T-helper 1 cell (primary cell): Measurements from ENCODE around the gene RPTOR.

Source experiments
- DNase-seq, 5 donors: peaks; one replicate each; pipeline ENCODE4 v3.0.0-alpha.2; 2012 to 2020

RPTOR gene

GRCh38 chr17:80671039-80671824 is 126.6 kb downstream of the RPTOR start:
- no peak for DNase-seq

DNA sequence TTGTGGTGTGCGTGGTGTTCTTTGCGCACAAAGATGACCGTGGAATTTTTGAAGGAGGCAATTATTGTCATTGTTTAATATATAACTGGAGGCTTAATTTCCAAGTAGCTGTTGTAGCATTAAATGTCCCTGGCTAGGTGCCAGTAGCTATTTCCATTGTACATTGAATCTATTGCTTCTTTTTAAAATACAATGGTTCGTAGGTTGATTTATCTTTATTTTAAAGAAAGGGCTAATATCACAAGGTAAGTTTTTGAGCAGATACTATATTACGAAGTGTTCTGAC is 127.1 kb downstream of the RPTOR start:
- DNase-seq, result no peak

DNA sequence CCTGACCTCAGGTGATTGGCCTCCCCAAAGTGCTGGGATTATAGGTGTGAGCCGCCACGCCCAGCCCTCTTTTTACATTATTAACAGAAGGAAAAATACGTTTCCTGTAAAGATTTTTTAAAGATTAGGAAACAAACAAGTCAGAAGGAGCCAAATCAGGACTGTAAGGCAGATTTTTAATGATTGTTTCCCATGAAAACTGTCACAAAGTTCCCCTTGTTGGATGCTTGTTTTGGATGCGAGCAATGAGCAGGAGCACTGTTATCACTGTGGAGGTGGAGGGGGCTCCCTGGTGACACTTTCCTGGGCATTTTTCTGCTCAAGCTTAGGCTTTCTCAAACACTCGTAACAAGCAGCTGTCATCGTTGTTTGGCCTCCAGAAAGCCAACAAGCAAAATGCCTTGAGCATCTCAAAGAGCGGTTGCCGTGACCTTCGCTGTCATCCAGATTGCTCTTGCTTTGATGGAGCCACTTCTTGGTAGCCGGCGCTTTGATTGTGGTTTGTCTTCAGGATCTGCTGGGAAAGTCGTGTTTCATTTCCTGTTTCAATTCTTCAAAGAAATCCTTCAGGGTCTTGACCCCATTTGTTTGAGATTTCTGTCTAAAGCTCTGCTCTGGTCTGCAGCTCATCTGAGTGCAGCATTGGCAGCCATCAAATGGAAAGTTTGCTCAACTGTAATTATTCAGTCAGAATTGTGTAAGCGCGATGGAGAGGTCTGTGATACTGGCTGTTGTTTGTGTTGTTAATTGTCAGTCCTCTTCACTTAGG is 128.7 kb downstream of the RPTOR start:
- DNase-seq, result peak in 1 of 5 donors; percentile 54

DNA sequence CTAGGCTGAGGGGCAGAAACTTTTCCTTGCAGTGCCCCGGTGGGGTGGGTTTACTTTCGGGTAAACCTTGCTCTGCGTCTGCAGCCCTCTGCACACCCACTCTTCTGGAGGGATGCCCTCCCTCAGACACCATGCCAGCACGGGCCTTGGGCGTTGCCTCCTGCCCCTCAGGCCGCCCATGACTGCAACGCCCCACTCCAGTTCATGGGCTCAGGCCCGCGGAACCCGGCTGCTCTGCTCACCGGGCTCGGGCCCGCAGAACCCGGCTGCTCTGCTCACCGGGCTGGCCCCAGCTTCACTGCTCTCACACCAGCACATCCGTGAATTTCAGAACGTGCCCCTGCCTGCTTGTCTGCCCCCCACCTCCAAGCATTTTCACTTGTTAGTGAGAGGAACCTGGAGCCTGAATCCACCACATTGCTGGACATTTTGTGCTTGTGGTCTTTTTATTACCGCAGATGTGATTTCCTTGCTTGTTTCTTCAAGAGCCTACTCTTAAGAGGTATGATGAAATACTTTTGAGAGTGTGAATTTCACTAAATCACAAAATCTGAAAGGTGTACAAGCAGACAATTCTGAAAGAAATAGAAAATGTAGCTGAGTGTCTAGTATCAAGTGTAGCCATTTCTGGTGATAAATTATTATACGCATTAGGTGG is 130.9 kb downstream of the RPTOR start:
- no peak for DNase-seq

GRCh38 chr17:80676096-80676466 is 131.4 kb downstream of the RPTOR start:
- no peak for DNase-seq

GRCh38 chr17:80676564-80676963 is 131.9 kb downstream of the RPTOR start:
- DNase-seq, result no peak

DNA sequence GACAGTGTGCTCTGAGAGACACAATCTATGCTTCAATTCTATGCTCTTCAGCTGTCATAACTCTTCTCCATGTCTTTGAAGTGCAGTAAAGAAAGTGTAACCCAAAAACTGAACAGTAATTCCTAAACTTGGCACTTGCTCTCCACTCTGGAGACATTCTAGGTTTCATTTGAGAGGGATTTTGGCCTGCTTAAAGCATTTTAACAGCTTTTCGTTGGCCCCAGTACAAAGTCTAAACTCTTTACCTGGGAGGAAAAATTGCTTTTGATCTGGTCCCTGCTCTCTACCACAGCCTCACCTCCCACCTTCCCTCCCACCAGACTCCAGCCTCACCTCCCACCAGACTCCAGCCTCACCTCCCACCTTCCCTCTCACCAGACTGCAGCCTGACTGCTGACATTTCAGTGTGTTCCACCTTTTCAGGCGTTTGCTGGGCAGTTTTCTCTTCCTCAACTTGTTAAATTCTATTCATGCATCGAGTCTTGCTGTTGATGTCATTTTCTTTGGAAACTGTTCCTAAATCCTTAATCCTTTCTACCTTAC is 132.6 kb downstream of the RPTOR start:
- no peak for DNase-seq

DNA sequence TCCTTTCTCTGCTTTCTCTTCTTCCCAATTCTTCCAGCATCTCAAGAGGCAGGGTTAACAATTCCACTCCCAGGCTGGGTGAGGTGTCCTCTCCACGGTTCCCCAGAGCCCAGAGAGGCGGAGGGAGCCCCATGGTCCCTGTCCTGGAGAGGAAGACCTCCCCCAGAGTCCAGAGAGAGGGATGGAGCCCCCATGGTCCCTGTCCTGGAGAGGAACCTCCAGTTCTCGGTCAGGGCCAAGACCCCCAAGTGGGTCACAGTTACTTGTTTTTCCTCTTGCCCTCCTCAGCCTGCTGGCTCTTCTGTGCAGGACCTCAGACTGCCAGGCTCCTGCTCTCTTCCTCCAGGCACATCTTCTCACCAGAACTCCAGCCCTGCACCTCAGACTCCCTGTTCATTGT is 135.2 kb downstream of the RPTOR start:
- DNase-seq, result no peak

DNA sequence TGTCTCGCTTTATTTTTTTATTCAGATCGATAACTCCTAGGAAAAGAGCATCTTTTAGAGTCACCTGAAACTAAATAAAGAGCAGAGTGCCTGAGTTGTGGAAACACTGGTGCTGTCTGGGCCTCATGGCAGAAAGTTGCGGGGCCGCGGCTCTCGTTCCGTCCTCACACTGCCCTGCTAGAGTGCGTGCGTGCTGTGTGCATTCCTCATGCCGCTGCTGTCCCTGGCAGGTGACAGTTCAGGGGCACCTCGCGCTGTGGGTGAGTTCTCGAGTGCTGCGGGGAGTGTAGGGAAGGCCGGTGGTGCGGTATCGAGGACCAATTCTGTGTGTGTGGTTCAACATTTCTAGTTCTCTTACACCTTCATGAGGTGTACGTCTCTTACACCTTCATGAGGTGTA is 136.6 kb downstream of the RPTOR start:
- DNase-seq, result no peak

DNA sequence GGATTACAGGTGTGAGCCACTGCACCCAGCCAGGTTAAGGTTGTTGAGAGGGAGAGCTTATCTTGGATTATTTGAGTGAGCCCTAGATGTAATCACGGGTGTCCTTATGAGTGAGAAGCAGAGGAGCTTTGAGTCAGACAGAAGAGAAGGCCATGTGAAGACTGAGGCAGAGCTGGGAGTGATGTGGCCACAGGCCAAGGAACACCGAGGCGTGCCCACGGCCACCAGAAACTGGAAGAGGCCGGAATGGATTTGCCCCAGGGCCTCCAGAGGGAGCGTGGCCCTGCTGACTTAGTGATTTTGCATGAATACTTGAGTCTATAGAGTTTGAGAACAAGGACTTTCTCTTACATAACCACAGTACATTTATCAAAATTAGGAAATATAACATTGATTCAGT is 137.7 kb downstream of the RPTOR start:
- no peak for DNase-seq

- no peak for DNase-seq
These were observed 139.0 kb downstream of the RPTOR start for GRCh38 chr17:80683625-80684104.

- DNase-seq, result no peak
These were observed 143.2 kb downstream of the RPTOR start for GRCh38 chr17:80687839-80688238.

GRCh38 chr17:80689129-80689619 is 144.5 kb downstream of the RPTOR start:
- no peak for DNase-seq

DNA sequence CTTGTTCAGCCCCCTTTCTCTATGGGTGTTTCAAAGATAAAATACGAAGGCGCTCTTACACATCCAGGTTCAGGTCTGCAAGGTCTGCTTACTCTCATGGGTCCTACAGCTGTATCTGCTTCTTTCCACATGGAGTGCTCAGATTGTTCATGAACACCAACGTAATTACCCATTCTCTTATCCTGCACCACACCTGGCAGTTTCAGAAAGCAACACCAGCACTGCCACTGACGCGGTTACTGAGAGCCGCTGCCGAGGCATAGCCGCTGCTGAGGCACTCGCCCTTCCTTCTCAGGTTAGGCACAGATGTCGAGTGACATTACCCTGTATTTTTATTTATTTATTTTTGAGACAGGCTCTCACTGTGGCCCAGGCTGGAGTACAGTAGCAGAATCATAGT is 147.1 kb downstream of the RPTOR start:
- no peak for DNase-seq

DNA sequence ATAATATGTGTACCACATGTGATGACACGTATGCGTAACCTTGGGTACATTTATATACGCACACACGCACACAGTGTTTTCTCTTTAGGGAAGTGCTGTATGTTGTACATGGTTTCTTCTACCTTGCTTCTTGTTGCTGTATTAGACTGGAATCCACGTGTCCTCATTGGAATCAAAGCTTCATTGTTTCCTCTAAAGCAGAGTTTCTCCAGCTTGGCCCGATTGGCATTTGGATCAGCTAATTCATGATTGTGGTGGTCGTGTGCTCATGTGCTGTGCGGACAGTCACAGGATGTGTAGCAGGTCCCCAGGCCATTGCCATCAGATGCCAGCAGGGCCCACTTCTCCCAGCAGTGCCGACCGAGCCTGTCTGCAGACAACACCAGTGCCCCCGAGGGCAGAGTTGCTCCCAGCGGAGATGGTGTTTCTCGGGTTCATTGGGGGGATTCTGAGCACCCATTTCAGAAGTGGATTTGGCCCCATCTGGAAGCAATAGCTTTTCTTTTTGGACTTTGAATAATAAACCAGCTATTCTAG is 148.4 kb downstream of the RPTOR start:
- DNase-seq, result no peak

DNA sequence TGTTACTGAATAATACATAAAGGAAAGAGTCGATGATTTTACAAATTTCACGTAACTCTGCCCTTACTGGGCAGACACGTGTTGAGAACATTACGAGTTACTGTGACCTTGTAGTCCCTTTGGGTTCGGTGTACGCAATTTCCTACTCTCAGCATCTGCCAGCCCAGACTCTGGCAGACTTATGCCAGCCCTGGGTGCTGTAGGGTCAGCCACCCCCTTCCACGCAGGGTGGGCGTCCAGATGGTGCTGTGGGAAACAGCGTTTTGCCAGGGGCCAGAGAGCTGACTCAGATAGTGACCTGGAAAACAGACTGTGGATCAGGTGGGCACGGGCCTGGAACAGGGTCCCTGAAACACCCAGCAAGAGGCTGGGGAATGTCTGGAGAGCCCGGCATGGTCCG is 148.9 kb downstream of the RPTOR start:
- DNase-seq, result no peak

GRCh38 chr17:80694085-80694991 is 149.7 kb downstream of the RPTOR start:
- no peak for DNase-seq

DNA sequence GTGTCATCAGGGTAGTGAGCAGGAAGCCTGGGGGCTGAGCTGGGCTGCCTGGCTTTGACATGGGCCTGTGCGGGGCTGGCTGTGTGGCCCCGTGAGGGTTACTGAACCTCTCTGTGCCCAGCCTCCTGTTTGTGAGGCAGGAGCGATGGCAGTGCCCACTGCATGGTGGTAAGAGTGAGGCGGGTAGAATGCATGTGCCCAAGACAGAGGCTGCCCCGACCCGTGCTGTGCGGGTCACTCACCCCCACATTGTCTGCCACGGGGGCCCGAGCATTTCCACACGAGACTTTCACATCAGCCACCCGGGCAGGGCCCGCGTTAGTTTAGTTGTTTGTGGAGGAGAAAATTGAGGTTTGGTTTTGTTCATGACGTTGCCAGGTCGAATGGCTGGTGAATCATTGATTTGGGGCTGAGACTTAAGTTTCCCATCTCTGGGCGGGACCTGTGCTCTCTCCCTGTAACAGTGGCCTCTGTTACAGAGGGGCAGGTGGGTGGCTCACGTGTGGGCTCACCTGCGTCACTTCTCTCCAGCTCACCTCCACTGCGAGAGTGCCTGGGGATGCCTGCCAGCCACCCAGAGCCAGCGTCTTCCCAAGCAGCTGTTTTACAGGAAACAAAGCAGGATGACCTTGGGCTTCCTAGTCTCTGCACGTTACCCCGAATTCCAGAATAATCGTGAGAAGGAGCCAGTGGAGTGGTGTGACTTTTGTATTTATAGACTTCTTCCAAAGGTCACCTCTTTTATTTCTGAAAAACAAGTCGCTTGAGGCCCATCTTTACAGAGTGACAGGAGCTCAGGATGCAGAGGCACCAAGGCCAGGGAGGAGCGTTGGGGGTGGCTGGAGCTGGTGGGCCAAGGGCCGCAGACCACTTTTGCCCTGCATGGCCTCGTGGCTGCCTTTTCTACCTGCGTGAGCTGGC is 150.6 kb downstream of the RPTOR start:
- no peak for DNase-seq

- no peak for DNase-seq
These were observed 151.3 kb downstream of the RPTOR start for GRCh38 chr17:80695979-80696378.

GRCh38 chr17:80696456-80696855 is 151.8 kb downstream of the RPTOR start:
- DNase-seq, result no peak

DNA sequence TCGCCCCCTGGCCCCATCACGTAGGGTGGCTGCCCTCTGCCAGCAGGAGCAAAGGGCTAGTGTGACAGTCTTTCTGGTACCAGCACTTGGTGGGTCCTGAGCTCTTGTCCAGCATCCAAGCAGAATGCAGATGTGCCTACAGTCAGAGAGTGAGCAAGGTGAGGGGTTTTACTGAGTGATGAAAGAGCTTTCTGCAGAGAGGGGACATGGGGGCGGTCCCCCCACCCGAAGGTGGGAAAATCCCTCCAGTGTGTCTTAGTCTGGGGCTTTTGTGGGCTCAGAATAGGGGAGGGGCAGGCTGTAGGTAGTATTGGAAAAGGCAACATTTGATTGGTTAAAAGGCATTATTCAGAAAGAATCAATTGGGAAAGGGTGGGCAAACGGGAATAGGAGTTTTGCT is 152.3 kb downstream of the RPTOR start:
- DNase-seq, result no peak
